Activated CD8-positive, alpha-beta memory T cell treated with anti-CD3 and anti-CD28 coated beads for 36 hours (primary cell): ENCODE data around the gene COQ9. TPM values are rescaled to one million over a fixed set of nuclear protein-coding genes. Genes with fewer than 3 reads are reported as not detected.
"Not testable (repeated sequence)": the region's sequence is repeated elsewhere in the genome, so short reads cannot be mapped to it uniquely, and the experiment has no call there.

Experiments
- CTCF ChIA-PET: fragments of 350-600 bp; sonication (Branson Sonifier 250); formaldehyde crosslinking; loops from one replicate; lab custom pipeline; 2021; ENCODE audit warnings: antibody characterized with exemption; lab: Charles Lee
- POLR2A ChIA-PET: fragments of 350-600 bp; sonication (Branson Sonifier 250); formaldehyde crosslinking; loops from one replicate; lab custom pipeline; 2021; ENCODE audit warnings: antibody characterized with exemption; lab: Charles Lee
- total RNA-seq, 2 experiments: library from RNA; stranded (reverse); gene quantifications; one replicate each; pipeline ENCODE4 v1.2.3, GENCODE V29; 2021

Gene COQ9, protein sequence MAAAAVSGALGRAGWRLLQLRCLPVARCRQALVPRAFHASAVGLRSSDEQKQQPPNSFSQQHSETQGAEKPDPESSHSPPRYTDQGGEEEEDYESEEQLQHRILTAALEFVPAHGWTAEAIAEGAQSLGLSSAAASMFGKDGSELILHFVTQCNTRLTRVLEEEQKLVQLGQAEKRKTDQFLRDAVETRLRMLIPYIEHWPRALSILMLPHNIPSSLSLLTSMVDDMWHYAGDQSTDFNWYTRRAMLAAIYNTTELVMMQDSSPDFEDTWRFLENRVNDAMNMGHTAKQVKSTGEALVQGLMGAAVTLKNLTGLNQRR
- 10 to 100 TPM; 47.4 to 56.3 TPM for total RNA-seq

GRCh38 chr16:57447186-57447962 lies at the start of gene COQ9, which contains the start of gene CIAPIN1:
COQ9 (plus strand) TSS chr16:57447479; CDS start chr16:57447506, 27 bp downstream.
CIAPIN1 (minus strand) TSS chr16:57447385; CDS start chr16:57440928, 6,457 bp downstream.
- CTCF ChIA-PET, result interaction anchor here (0.8 to 4.3 kb wide), 7 partner anchors 10 to 150 kb away, joined by 4 to 28 read pairs (median 6); partner anchors contain the start of gene POLR2C
- POLR2A ChIA-PET, result interaction anchor here (1.0 to 1.7 kb wide), 3 partner anchors 14 to 39 kb away, joined by 3 to 13 read pairs (median 5); partner anchors contain the start of genes DOK4 and POLR2C

DNA sequence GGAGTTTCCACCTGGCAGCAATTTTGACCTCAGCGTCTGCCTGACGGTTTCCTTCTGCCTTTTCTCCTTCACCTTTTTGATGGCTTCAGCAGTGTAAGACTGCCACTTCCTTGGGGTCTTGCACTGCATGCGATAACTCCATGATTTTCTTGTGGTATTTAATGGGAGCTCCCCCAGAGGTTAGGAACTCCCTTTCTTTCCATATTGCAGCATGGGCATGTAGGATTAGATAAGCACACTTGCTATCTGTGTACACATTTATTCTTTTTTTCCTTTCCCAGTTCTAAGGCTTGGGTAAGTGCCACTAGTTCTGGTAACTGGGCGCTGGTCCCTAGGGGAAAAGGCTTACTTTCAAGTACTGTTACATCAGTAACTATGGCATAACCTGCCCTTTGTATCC lies 49.8 kb upstream of the COQ9 start:
- CTCF ChIA-PET, POLR2A ChIA-PET: not testable (repeated sequence)

DNA sequence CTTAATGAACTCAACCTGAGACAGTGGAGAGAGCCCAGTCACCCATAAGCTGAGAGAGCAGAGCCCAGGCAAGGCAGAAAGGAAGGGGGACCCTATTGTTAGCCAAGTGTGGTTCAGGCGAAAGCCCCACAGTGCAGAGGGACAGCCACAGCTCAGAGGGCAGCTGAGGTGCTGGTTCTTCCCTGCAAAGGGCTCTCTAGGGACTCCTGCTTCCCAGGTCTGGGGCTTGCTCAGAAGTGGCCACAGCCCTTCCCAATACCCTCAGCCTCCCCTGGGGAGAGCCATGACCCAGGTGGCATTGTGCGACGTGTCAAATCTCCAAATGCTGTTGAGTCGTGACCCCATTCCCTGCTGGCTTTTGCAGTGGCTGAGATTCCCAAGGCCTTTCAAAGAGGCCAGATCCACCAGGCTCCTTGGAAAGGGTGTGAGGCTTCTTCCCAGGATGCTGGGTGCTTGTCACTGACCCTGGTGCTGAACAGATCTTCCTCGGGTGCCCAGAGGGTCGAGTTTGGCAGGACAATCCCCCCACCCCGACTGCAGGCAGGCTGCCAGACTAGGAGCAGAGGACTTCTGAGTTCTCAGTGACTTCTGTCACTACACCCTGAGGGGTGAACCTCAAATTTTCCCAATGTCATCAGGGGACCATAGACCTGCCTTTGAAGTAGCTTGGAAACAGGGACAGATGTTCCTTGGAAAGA lies 45.2 kb upstream of the COQ9 start:
- ChIA-PET POLR2A (no interaction called here), CTCF (interaction anchor here (2.0 kb wide), 1 partner anchor 15 kb away, joined by 7 read pairs; no protein-coding TSS in a partner anchor)

GRCh38 chr16:57403965-57404817 lies 43.1 kb upstream of the COQ9 start, which contains the start of gene CCL17:
CCL17 (plus strand) TSS chr16:57404767; CDS start chr16:57413933, 9,166 bp downstream.
- ChIA-PET CTCF (interaction anchor here (1.1 kb wide), 1 partner anchor 104 kb away, joined by 3 read pairs; no protein-coding TSS in a partner anchor), POLR2A (no interaction called here)

GRCh38 chr16:57405097-57405496 lies 42.2 kb upstream of the COQ9 start:
- ChIA-PET POLR2A (no interaction called here), CTCF (interaction anchor here (0.6 to 1.8 kb wide), 4 partner anchors 13 to 774 kb away, joined by 3 to 4 read pairs (median 3); no protein-coding TSS in a partner anchor)

DNA sequence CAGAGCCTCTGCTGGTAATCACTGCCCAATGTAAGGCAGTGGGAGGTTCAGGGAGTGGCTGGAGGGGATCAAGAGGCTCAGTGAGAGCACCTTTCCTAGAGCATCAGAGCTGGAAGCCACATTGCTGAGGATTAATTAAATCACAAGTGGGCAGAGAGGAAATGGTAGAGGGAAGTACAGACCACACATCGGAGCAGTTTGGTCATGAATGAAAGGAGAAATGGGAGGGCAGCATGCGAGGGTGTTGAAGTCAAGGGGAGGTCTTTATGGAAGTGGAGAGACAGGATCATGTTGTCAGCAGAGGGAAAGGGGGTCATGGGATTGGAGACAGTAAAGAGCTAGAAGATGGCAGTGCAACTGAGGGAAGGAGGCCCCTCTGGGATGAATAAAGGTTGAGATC lies 40.4 kb upstream of the COQ9 start:
- POLR2A ChIA-PET, result no interaction called here

GRCh38 chr16:57407521-57408353 lies 39.5 kb upstream of the COQ9 start:
- CTCF ChIA-PET, result no interaction called here
- POLR2A ChIA-PET, result no interaction called here

More for the DNA sequence above, 40.4 kb upstream of the COQ9 start:
- CTCF ChIA-PET, result interaction anchor here (1.8 kb wide), 1 partner anchor 12 kb away, joined by 3 read pairs; no protein-coding TSS in a partner anchor

DNA sequence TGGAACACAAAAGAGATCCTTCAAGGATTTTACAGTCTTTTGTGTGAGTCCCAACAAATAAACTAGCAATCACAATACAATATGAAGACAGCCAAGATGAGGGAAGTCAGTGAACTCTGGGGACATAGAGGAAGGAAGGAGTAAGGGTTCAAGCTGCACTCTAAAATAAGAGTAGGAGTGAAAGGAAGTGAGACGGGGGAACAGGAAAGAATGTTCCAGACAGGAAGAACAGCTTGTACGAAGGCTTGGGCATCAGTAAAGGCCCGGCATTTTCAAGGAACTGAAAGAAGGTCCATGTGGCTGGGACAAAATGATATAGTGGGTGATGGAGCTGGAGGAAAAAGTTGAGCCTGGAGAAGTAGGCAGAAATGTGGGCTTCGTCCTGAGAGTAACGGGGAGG lies 38.2 kb upstream of the COQ9 start:
- CTCF ChIA-PET, result no interaction called here
- POLR2A ChIA-PET, result no interaction called here

GRCh38 chr16:57409870-57410587 lies 37.2 kb upstream of the COQ9 start:
- ChIA-PET CTCF (no interaction called here), POLR2A (no interaction called here)

GRCh38 chr16:57411362-57411976 lies 35.8 kb upstream of the COQ9 start:
- ChIA-PET POLR2A (no interaction called here), CTCF (interaction anchor here (0.5 to 3.8 kb wide), 3 partner anchors 11 to 111 kb away, joined by 3 to 19 read pairs (median 5); no protein-coding TSS in a partner anchor)

GRCh38 chr16:57412584-57412983 lies 34.7 kb upstream of the COQ9 start:
- ChIA-PET CTCF (interaction anchor here (3.8 kb wide), 1 partner anchor 111 kb away, joined by 19 read pairs; no protein-coding TSS in a partner anchor), POLR2A (no interaction called here)

GRCh38 chr16:57413301-57413730 lies 34.0 kb upstream of the COQ9 start:
- ChIA-PET CTCF (interaction anchor here (1.1 to 3.8 kb wide), 2 partner anchors 112 to 121 kb away, joined by 3 to 19 read pairs; no protein-coding TSS in a partner anchor), POLR2A (interaction anchor here (0.6 to 1.4 kb wide), 2 partner anchors 105 to 133 kb away, joined by 6 read pairs; no protein-coding TSS in a partner anchor)

DNA sequence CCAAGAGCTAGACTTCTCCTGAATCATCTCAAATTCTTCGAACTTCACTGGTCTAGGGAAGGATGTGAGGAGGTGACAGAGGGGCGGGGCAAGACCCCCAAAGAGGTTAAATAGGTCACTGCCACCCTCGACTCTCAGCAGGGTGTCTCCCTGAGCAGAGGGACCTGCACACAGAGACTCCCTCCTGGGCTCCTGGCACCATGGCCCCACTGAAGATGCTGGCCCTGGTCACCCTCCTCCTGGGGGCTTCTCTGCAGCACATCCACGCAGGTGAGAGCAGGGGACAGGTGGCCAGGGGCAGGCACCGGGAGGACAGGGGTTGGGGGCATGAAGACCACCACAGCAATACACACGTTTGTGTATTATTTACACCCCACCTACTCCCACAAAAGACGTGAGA lies 33.5 kb upstream of the COQ9 start:
- CTCF ChIA-PET, result interaction anchor here (1.1 to 3.8 kb wide), 2 partner anchors 112 to 121 kb away, joined by 3 to 19 read pairs; no protein-coding TSS in a partner anchor
- POLR2A ChIA-PET, result interaction anchor here (0.6 to 1.4 kb wide), 2 partner anchors 105 to 133 kb away, joined by 6 read pairs; no protein-coding TSS in a partner anchor

DNA sequence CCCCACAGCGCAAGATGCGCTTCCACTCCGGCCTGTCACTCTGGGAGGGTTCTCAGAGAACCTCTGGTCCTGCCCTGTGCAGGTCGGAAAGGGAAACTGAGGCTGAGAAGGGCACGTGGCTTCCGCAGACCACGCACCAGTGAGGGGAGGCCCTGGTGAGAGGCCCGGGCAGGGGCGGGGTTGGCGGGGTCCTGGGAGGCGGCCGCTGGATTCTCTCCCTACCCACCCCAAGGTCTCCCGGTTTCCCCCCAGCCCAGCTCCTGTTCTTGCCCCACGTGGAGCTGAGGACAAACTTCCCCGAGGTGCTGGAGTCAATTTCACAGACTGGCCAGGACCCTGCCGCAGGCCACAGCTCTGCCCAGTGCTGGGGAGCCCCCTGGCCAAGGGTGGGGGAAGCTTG lies 31.2 kb upstream of the COQ9 start:
- CTCF ChIA-PET, result interaction anchor here (0.8 to 6.1 kb wide), 14 partner anchors 8 to 171 kb away, joined by 3 to 119 read pairs (median 6); partner anchors contain the start of genes ARL2BP, DOK4 and POLR2C
- POLR2A ChIA-PET, result interaction anchor here (0.7 kb wide), 1 partner anchor 114 kb away, joined by 5 read pairs; no protein-coding TSS in a partner anchor

- CTCF ChIA-PET, result interaction anchor here (0.7 to 6.1 kb wide), 9 partner anchors 42 to 157 kb away, joined by 3 to 119 read pairs (median 4); no protein-coding TSS in a partner anchor
- POLR2A ChIA-PET, result no interaction called here
Observed at GRCh38 chr16:57419506-57419905, 27.8 kb upstream of the COQ9 start.
